Parathyroid adenoma (tissue), 2 donors: ENCODE results near the gene ENPP7.
A peak's percentile ranks its signal among the peaks of the same experiment; 100 is the strongest.

Experiments used
- H2AFZ ChIP-seq: fragments of 300-600 bp; sonication (generic); one replicate; pipeline ENCODE4 v1.7.0; 2017; ENCODE audit warnings: antibody characterized with exemption, mild to moderate bottlenecking
- H3K27ac ChIP-seq: fragments of 300-600 bp; sonication (generic); one replicate; pipeline ENCODE4 v1.7.0; 2017
- H3K27me3 ChIP-seq: fragments of 300-600 bp; sonication (generic); one replicate; pipeline ENCODE4 v1.7.0; 2017; ENCODE audit warnings: low read length; ENCODE audit not compliant: control insufficient read depth, insufficient read depth
- H3K36me3 ChIP-seq: fragments of 300-600 bp; sonication (generic); one replicate; pipeline ENCODE4 v1.7.0; 2017; ENCODE audit warnings: low read length; ENCODE audit not compliant: control insufficient read depth, insufficient read depth
- H3K4me1 ChIP-seq: fragments of 300-600 bp; sonication (generic); one replicate; pipeline ENCODE4 v1.7.0; 2017; ENCODE audit warnings: control low read depth
- H3K4me2 ChIP-seq: fragments of 300-600 bp; sonication (generic); one replicate; pipeline ENCODE4 v1.7.0; 2017; ENCODE audit warnings: low read length
- H3K4me3 ChIP-seq: fragments of 300-600 bp; sonication (generic); one replicate; pipeline ENCODE4 v1.7.0; 2017; ENCODE audit warnings: low read depth, low read length
- H3K79me2 ChIP-seq: fragments of 300-600 bp; sonication (generic); one replicate; pipeline ENCODE4 v1.7.0; 2017; ENCODE audit warnings: control low read depth
- H3K9ac ChIP-seq: fragments of 300-600 bp; sonication (generic); one replicate; pipeline ENCODE4 v1.7.0; 2017; ENCODE audit warnings: mild to moderate bottlenecking
- H3K9me3 ChIP-seq: fragments of 300-600 bp; sonication (generic); one replicate; pipeline ENCODE4 v1.7.0; 2017; ENCODE audit warnings: low read length; ENCODE audit not compliant: control insufficient read depth
- CTCF ChIP-seq: fragments of 300-600 bp; sonication (generic); IDR thresholded peaks from one replicate; pipeline ENCODE4 v1.7.0; 2017; ENCODE audit warnings: antibody characterized with exemption, mild to moderate bottlenecking
- donor health status: primary hyperparathyroidism.

The ENPP7 gene

GRCh38 chr17:79739148-79740062 lies 8.7 kb downstream of the ENPP7 start:
- Histone ChIP-seq H3K79me2 (no peaks in the 10 kb centered on the region), H3K9ac (no peak overlapping the region), H3K9me3 (no peaks in the 10 kb centered on the region), H3K27me3 (no peaks in the 10 kb centered on the region), H3K36me3 (no peaks in the 10 kb centered on the region), H3K4me3 (no peak overlapping the region), H3K27ac (no peak overlapping the region), H3K4me2 (no peak overlapping the region), H3K4me1 (no peaks in the 10 kb centered on the region), H2AFZ (no peak overlapping the region)
- no peak for TF ChIP-seq CTCF

- no peak overlapping the region for H3K4me2 ChIP-seq
- H3K79me2 ChIP-seq: no peaks in the 10 kb centered on the region
- H2AFZ ChIP-seq: no peak overlapping the region
- no peak overlapping the region for H3K9ac ChIP-seq
- no peaks in the 10 kb centered on the region for H3K4me1 ChIP-seq
- no peaks in the 10 kb centered on the region for H3K9me3 ChIP-seq
- H3K27me3 ChIP-seq: no peaks in the 10 kb centered on the region
- H3K27ac ChIP-seq: no peak overlapping the region
- no peak overlapping the region for H3K4me3 ChIP-seq
- TF ChIP-seq CTCF: no peak
- H3K36me3 ChIP-seq: no peaks in the 10 kb centered on the region
Observed at GRCh38 chr17:79740413-79740812, 9.7 kb downstream of the ENPP7 start.

GRCh38 chr17:79741401-79741750 lies 10.6 kb downstream of the ENPP7 start:
- Histone ChIP-seq H2AFZ (peak overlapping the region; percentile 46), H3K36me3 (no peaks in the 10 kb centered on the region), H3K79me2 (no peaks in the 10 kb centered on the region), H3K9ac (no peak overlapping the region), H3K27me3 (no peaks in the 10 kb centered on the region), H3K4me1 (no peaks in the 10 kb centered on the region), H3K4me3 (peak overlapping the region; percentile 1), H3K9me3 (no peaks in the 10 kb centered on the region), H3K27ac (no peak overlapping the region), H3K4me2 (peak overlapping the region; percentile 50)
- TF ChIP-seq CTCF: no peak

- peak overlapping the region; percentile 50 for H3K4me2 ChIP-seq
Observed at GRCh38 chr17:79741751-79742588, 11.2 kb downstream of the ENPP7 start.

More at GRCh38 chr17:79741751-79742588, 11.2 kb downstream of the ENPP7 start:
- Histone ChIP-seq H3K9ac (no peak overlapping the region), H3K27ac (no peak overlapping the region), H3K9me3 (no peaks in the 10 kb centered on the region), H3K4me3 (peak overlapping the region; percentile 1), H3K27me3 (no peaks in the 10 kb centered on the region), H3K4me1 (no peaks in the 10 kb centered on the region), H2AFZ (peak overlapping the region; percentile 46), H3K36me3 (no peaks in the 10 kb centered on the region), H3K79me2 (no peaks in the 10 kb centered on the region)
- peak; percentile 96 for TF ChIP-seq CTCF
